Mesendoderm (in vitro differentiated cells): ENCODE measurements around the gene SOX6.
"Not testable (repeated sequence)": the region's sequence is repeated elsewhere in the genome, so short reads cannot be mapped to it uniquely, and the experiment has no call there.

Experiments used
- DNase-seq: peaks from one replicate; pipeline ENCODE4 v3.0.0; 2013
- H2AK5ac ChIP-seq: 2 replicates; pipeline ENCODE4 v1.6.1; 2013; ENCODE audit warnings: low read length, inconsistent platforms
- H2BK120ac ChIP-seq: 2 replicates; pipeline ENCODE4 v1.6.1; 2013; ENCODE audit warnings: low read depth, mild to moderate bottlenecking, low read length, moderate library complexity, mixed read lengths
- H2BK15ac ChIP-seq: replicated peaks from 2 replicates; pipeline ENCODE4 v1.6.1; 2013; ENCODE audit warnings: low read depth, mild to moderate bottlenecking, moderate library complexity
- H2BK5ac ChIP-seq: 2 replicates; pipeline ENCODE4 v1.6.1; 2013; ENCODE audit warnings: low read length, inconsistent platforms
- H3K18ac ChIP-seq: 2 replicates; pipeline ENCODE4 v1.6.1; 2013; ENCODE audit warnings: mild to moderate bottlenecking, low read length, mixed read lengths
- H3K23ac ChIP-seq: one replicate; pipeline ENCODE4 v1.6.1; 2013; ENCODE audit warnings: low read length
- H3K27ac ChIP-seq: 2 replicates; pipeline ENCODE4 v1.5.1; 2013; ENCODE audit warnings: low read depth, mild to moderate bottlenecking, inconsistent platforms, low read length, moderate library complexity
- H3K27me3 ChIP-seq: 2 replicates; pipeline ENCODE4 v1.6.1; 2013; ENCODE audit warnings: low read length, control low read depth, mild to moderate bottlenecking, inconsistent platforms; ENCODE audit not compliant: insufficient read depth, poor library complexity
- H3K36me3 ChIP-seq: 2 replicates; pipeline ENCODE4 v1.6.1; 2013; ENCODE audit warnings: low read length, inconsistent platforms; ENCODE audit not compliant: control insufficient read depth, insufficient read depth
- H3K4ac ChIP-seq: one replicate; pipeline ENCODE4 v1.6.1; 2013; ENCODE audit warnings: low read depth, mild to moderate bottlenecking, low read length, moderate library complexity
- H3K4me1 ChIP-seq: 2 replicates; pipeline ENCODE4 v1.6.1; 2013; ENCODE audit warnings: low read depth, low read length, inconsistent platforms; ENCODE audit not compliant: control insufficient read depth
- H3K4me2 ChIP-seq: 2 replicates; pipeline ENCODE4 v1.6.1; 2013; ENCODE audit warnings: low read length
- H3K4me3 ChIP-seq: 2 replicates; pipeline ENCODE4 v1.5.1; 2013; ENCODE audit warnings: mild to moderate bottlenecking, low read length
- H3K56ac ChIP-seq: one replicate; pipeline ENCODE4 v1.6.1; 2013; ENCODE audit warnings: low read length
- H3K79me1 ChIP-seq: 2 replicates; pipeline ENCODE4 v1.6.1; 2013; ENCODE audit warnings: low read length, inconsistent platforms
- H3K79me2 ChIP-seq: 2 replicates; pipeline ENCODE4 v1.6.1; 2013; ENCODE audit warnings: mild to moderate bottlenecking, low read length; ENCODE audit not compliant: control insufficient read depth, insufficient read depth
- H3K9ac ChIP-seq: 2 replicates; pipeline ENCODE4 v1.6.1; 2013; ENCODE audit warnings: low read length, inconsistent platforms
- H4K5ac ChIP-seq: one replicate; pipeline ENCODE4 v1.6.1; 2013; ENCODE audit warnings: low read length
- H4K8ac ChIP-seq: one replicate; pipeline ENCODE4 v1.6.1; 2013; ENCODE audit warnings: low read depth, mild to moderate bottlenecking, control low read depth, low read length, moderate library complexity
- WGBS: extraction: QIAGEN DNeasy Blood & Tissue Kit; methylation state at CpG from one replicate; pipeline ENCODE4 v1.1.7; 2013; ENCODE audit warnings: low lambda C conversion rate, missing lambda C conversion rate; ENCODE audit not compliant: insufficient coverage; ENCODE audit errors: extremely low coverage; 5-methylcytosine and 5-hydroxymethylcytosine counted together

Gene SOX6

GRCh38 chr11:16070573-16070972, 285.8 kb downstream of the SOX6 start:
- H2AK5ac ChIP-seq, result no peak overlapping the region
- H2BK120ac ChIP-seq, result no peak overlapping the region
- no peak overlapping the region for H3K4ac ChIP-seq
- no peak overlapping the region for H4K5ac ChIP-seq
- H4K8ac ChIP-seq, result no peak overlapping the region
- no peak overlapping the region for H3K18ac ChIP-seq
- no CpG with 5 or more reads among the region's 5 CpGs for WGBS
- H2BK5ac ChIP-seq, result no peak overlapping the region
- no peaks in the 10 kb centered on the region for H3K4me1 ChIP-seq
- H3K79me1 ChIP-seq, result no peaks in the 10 kb centered on the region
- no peak overlapping the region for H3K56ac ChIP-seq
- no peaks in the 10 kb centered on the region for H3K36me3 ChIP-seq
- no peaks in the 10 kb centered on the region for H3K27me3 ChIP-seq
- H3K23ac ChIP-seq, result no peak overlapping the region
- no peak overlapping the region for H3K4me2 ChIP-seq
- no peak overlapping the region for H3K9ac ChIP-seq
- H3K4me3 ChIP-seq, result no peak overlapping the region
- no peak overlapping the region for H2BK15ac ChIP-seq
- H3K27ac ChIP-seq, result no peak overlapping the region
- DNase-seq, result peak; percentile 12
- no peaks in the 10 kb centered on the region for H3K79me2 ChIP-seq

DNA sequence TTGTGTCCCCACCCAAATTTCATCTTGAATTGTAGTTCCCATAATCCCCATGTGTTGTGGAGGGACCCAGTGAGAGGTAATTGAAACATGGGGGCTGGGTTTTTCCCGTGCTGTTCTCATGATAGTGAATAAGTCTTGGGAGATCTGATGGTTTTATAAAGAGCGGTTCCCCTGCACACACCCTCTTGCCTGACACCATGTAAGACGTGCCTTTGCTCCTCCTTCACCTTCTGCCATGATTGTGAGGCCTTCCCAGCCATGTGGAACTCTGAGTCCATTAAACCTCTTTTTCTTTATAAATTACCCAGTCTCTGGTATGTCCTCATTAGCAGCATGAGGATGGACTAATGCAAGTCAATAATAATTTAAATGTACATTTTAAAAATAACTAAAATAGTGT, 289.1 kb downstream of the SOX6 start:
- not testable (repeated sequence) for H3K4ac ChIP-seq, H2BK5ac ChIP-seq, H3K4me1 ChIP-seq, H3K4me3 ChIP-seq, H2AK5ac ChIP-seq, H3K23ac ChIP-seq, H2BK15ac ChIP-seq, H3K27me3 ChIP-seq, H3K9ac ChIP-seq, H2BK120ac ChIP-seq, H3K27ac ChIP-seq, H3K79me2 ChIP-seq, H3K4me2 ChIP-seq, H3K36me3 ChIP-seq, H3K18ac ChIP-seq, DNase-seq, H3K79me1 ChIP-seq, H4K8ac ChIP-seq, H3K56ac ChIP-seq, H4K5ac ChIP-seq
- WGBS, result no CpG with 5 or more reads among the region's 3 CpGs

DNA sequence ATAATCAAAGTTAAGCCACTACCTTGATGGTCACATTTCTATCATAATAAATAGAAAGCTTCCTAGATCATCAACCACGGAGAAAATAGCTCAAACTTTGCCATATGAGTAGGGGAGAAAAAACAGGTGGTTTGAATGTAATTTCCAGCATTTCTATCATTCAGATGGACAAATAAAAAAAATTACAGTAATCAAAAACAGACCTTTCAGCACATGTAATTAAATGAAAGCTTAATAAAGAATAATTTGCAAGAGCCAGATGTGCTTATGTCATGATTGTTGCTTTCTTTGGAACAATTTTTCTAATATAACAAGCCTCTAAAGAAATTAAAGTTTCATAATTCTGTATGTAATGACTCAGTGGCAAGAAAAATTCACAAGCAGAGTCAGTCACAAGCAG, 297.0 kb downstream of the SOX6 start:
- Histone ChIP-seq H3K23ac (no peak overlapping the region), H3K27ac (no peak overlapping the region), H4K8ac (no peak overlapping the region), H3K36me3 (no peaks in the 10 kb centered on the region), H3K27me3 (no peaks in the 10 kb centered on the region), H2BK15ac (no peak overlapping the region), H2BK120ac (no peak overlapping the region), H3K4ac (no peak overlapping the region), H4K5ac (no peak overlapping the region), H3K56ac (no peak overlapping the region), H3K4me2 (no peak overlapping the region), H3K4me1 (no peaks in the 10 kb centered on the region), H3K79me2 (no peaks in the 10 kb centered on the region), H2AK5ac (no peak overlapping the region), H3K9ac (no peak overlapping the region), H2BK5ac (no peak overlapping the region), H3K4me3 (no peak overlapping the region), H3K79me1 (no peaks in the 10 kb centered on the region), H3K18ac (no peak overlapping the region)
- no peak for DNase-seq
- WGBS, result no CpG with 5 or more reads among the region's 1 CpG

- H4K5ac ChIP-seq, result no peak overlapping the region
- H3K9ac ChIP-seq, result no peak overlapping the region
- no peaks in the 10 kb centered on the region for H3K79me2 ChIP-seq
- no peaks in the 10 kb centered on the region for H3K4me1 ChIP-seq
- H3K56ac ChIP-seq, result no peak overlapping the region
- H3K27me3 ChIP-seq, result no peaks in the 10 kb centered on the region
- H3K27ac ChIP-seq, result no peak overlapping the region
- H4K8ac ChIP-seq, result no peak overlapping the region
- no peaks in the 10 kb centered on the region for H3K79me1 ChIP-seq
- H3K36me3 ChIP-seq, result no peaks in the 10 kb centered on the region
- no peak overlapping the region for H3K4me3 ChIP-seq
- no peak overlapping the region for H3K4me2 ChIP-seq
- no peak overlapping the region for H2BK15ac ChIP-seq
- H3K18ac ChIP-seq, result no peak overlapping the region
- DNase-seq, result no peak
- no peak overlapping the region for H2BK120ac ChIP-seq
- no peak overlapping the region for H3K23ac ChIP-seq
- no peak overlapping the region for H2BK5ac ChIP-seq
- no peak overlapping the region for H3K4ac ChIP-seq
- no peak overlapping the region for H2AK5ac ChIP-seq
Measured at GRCh38 chr11:16058671-16059070, 297.7 kb downstream of the SOX6 start.

- Histone ChIP-seq H4K8ac (no peak overlapping the region), H2BK15ac (no peak overlapping the region), H4K5ac (no peak overlapping the region), H3K56ac (no peak overlapping the region), H3K27me3 (no peaks in the 10 kb centered on the region), H3K4me2 (no peak overlapping the region), H3K79me2 (no peaks in the 10 kb centered on the region), H3K9ac (no peak overlapping the region), H3K4me1 (no peaks in the 10 kb centered on the region), H3K4me3 (no peak overlapping the region), H3K27ac (no peak overlapping the region), H3K36me3 (no peaks in the 10 kb centered on the region), H2BK120ac (no peak overlapping the region), H3K23ac (no peak overlapping the region), H3K4ac (no peak overlapping the region), H2BK5ac (no peak overlapping the region), H2AK5ac (no peak overlapping the region), H3K79me1 (no peaks in the 10 kb centered on the region), H3K18ac (no peak overlapping the region)
- DNase-seq, result no peak
- WGBS, result no CpG with 5 or more reads among the region's 1 CpG
Measured at GRCh38 chr11:16052750-16053149, 303.6 kb downstream of the SOX6 start.

DNA sequence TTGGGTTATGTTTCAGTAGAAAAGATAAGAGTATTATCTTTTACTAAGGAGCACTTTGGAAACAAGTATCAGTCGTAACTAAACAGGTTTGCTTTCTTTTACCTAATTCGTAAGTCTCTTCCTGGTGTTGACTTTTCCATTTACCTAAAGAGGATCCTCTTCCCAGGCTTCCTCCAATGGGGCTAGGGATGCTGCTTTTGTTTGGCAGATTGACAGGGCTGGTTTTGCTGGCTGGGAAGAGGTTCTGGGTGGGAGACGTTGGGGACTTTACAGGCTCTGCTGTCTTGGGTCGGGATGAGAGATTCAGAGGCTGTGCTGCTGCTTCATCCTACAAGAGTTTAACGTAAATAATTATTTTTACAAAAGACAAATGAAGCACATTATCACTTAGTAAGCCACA, 306.7 kb downstream of the SOX6 start:
- Histone ChIP-seq H3K27ac (no peak overlapping the region), H3K27me3 (no peaks in the 10 kb centered on the region), H3K23ac (no peak overlapping the region), H3K4me1 (peaks cover 2% of the 10 kb centered on the region), H4K5ac (no peak overlapping the region), H3K36me3 (no peaks in the 10 kb centered on the region), H3K4me2 (no peak overlapping the region), H2BK120ac (no peak overlapping the region), H3K79me2 (no peaks in the 10 kb centered on the region), H3K18ac (no peak overlapping the region), H2BK5ac (no peak overlapping the region), H3K56ac (no peak overlapping the region), H4K8ac (no peak overlapping the region), H2AK5ac (no peak overlapping the region), H2BK15ac (no peak overlapping the region), H3K9ac (no peak overlapping the region), H3K4ac (no peak overlapping the region), H3K4me3 (no peak overlapping the region), H3K79me1 (no peaks in the 10 kb centered on the region)
- no CpG with 5 or more reads among the region's 5 CpGs for WGBS
- peak; percentile 35 for DNase-seq
